ENCODE data around the gene STRA6.

The STRA6 gene

DNA sequence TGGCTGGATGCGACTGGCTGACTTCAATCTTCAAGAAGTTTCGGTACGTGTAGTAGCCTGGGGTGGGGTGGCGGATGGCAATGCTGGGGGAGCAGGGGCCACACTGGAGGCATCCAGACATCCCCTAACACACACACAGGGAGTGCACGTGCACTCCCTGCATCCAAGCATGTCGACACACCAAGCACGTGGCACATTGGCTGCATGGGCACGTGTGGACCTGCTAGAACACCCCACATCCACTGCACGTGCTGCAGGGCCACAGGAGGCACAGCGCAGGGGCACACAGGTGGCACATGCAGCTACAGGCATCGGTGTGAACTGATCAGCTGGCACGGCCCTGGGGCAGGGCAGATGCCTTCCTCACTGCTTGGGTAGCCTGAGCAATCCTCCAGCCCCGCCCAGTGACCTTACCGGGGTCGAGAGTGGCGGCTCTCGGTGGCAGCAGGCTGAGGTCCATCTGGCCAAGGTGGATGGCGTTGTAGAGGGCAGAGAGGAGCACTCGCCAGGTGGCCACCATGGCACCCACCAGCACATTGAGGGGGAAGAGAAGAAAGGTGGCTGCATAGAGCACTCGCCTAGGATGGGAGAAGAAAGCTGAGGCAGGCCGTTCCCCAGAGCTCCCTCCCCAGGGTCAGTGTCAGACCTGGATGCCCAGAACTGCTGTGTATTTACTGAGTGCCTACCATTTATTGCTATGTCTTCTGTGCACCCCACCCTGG is 21.5 kb downstream of the STRA6 start:
- H3K4me1 ChIP-seq (ENCODE audit: control insufficient read depth, insufficient read depth, low read length), result peaks cover 12% of the 10 kb centered on the region
- H3K27ac ChIP-seq (ENCODE audit: low read depth, low read length), result no peak overlapping the region
- H3K9ac ChIP-seq (ENCODE audit: low read length), result no peak overlapping the region
- H3K4me3 ChIP-seq (ENCODE audit: low read length), result no peak overlapping the region
- no peaks in the 10 kb centered on the region for H3K36me3 ChIP-seq (ENCODE audit: control insufficient read depth, insufficient read depth, low read length)
- H3K27me3 ChIP-seq (ENCODE audit: control insufficient read depth, insufficient read depth, low read length), result no peaks in the 10 kb centered on the region

DNA sequence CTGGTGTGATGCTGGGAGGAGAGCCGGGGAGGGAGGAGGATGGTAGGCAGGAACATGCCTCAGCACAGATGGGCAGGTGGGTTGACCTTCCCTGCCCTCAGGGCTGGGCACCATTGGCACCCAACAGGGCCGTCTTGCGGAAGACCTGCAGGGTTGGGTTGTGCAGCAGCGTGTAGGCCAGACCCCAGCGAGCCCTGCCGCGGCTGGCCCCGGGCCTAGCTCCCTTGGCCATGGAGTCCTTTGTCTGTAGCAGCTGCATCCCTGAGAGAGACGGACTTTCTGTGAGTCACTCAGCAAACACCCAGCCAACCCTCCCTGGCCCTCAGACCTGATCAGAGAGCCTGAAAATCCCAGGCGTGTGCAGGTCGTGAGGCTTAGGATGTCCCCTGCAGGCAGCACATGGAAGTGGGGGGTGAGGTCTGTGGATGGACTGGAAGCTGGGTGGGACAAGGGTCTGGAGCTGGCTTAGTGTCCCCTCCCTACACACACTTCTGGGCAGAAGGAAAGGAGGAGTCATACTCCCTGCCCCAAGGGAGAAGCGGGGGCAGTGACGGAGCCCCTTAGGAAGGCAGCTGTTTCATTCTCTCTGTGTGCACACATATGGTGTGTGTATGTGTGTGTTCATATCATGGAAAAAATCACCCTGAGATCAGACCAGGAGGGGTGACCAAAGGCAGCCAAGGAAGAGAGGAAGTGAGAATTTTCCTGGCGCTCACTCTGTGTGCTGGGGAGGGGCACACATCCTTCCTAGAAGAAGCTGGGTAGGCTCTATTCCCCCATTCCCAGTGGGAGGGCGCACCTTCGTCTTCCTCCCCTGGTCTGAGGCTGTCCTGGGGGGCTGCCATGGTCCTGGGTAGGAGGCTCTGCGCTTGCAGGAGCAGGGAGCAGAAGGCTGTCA is 22.4 kb downstream of the STRA6 start:
- no peak overlapping the region for H3K4me3 ChIP-seq (ENCODE audit: low read length)
- no peaks in the 10 kb centered on the region for H3K36me3 ChIP-seq (ENCODE audit: control insufficient read depth, insufficient read depth, low read length)
- no peak overlapping the region for H3K9ac ChIP-seq (ENCODE audit: low read length)
- peaks cover 13% of the 10 kb centered on the region for H3K4me1 ChIP-seq (ENCODE audit: control insufficient read depth, insufficient read depth, low read length)
- H3K27ac ChIP-seq (ENCODE audit: low read depth, low read length), result no peak overlapping the region
- no peaks in the 10 kb centered on the region for H3K27me3 ChIP-seq (ENCODE audit: control insufficient read depth, insufficient read depth, low read length)

DNA sequence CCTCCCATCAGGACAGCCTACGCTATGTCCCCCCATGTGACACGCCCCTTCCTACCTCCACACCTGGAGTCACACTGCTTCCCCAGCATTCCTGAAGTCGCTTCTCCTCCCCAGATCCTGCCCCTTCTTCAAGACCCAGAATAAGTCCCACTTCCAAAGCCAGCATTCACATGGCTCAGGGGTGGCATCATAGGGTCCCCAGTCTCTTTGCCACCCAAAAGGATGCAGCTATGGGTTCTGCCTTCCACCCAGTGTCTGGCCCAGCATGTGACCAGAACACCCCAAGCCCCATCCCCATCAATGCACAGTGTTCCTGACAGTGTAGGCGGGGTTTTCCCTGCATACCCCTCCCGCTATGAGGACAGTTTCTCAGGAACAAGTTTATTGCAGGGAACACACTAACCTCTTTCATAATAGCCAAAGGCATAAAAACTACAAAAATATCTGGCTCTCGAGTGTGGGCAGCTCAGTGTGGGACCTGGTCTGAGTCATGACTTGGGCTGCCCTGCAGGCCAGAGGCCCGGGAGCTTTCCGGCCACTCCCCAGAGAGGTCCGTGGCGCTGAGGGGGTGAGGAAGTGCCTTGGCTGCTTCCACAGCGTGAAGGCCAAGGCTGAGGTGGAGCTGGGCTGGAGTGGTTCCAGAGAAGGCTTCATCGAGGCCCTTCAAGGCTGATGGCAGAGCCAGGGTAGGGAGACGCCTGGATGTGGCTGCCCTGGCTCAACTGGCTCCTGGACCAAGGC is 23.3 kb downstream of the STRA6 start:
- Histone ChIP-seq H3K4me3 (ENCODE audit: low read length) (no peak overlapping the region), H3K9ac (ENCODE audit: low read length) (no peak overlapping the region), H3K4me1 (ENCODE audit: control insufficient read depth, insufficient read depth, low read length) (peaks cover 16% of the 10 kb centered on the region), H3K27me3 (ENCODE audit: control insufficient read depth, insufficient read depth, low read length) (no peaks in the 10 kb centered on the region), H3K27ac (ENCODE audit: low read depth, low read length) (peak overlapping the region; percentile 24), H3K36me3 (ENCODE audit: control insufficient read depth, insufficient read depth, low read length) (no peaks in the 10 kb centered on the region)

GRCh38 chr15:74178326-74179100 is 24.1 kb downstream of the STRA6 start:
- no peak overlapping the region for H3K9ac ChIP-seq (ENCODE audit: low read length)
- H3K4me1 ChIP-seq (ENCODE audit: control insufficient read depth, insufficient read depth, low read length), result peaks cover 19% of the 10 kb centered on the region
- no peaks in the 10 kb centered on the region for H3K36me3 ChIP-seq (ENCODE audit: control insufficient read depth, insufficient read depth, low read length)
- peak overlapping the region; percentile 24 for H3K27ac ChIP-seq (ENCODE audit: low read depth, low read length)
- H3K4me3 ChIP-seq (ENCODE audit: low read length), result no peak overlapping the region
- no peaks in the 10 kb centered on the region for H3K27me3 ChIP-seq (ENCODE audit: control insufficient read depth, insufficient read depth, low read length)

DNA sequence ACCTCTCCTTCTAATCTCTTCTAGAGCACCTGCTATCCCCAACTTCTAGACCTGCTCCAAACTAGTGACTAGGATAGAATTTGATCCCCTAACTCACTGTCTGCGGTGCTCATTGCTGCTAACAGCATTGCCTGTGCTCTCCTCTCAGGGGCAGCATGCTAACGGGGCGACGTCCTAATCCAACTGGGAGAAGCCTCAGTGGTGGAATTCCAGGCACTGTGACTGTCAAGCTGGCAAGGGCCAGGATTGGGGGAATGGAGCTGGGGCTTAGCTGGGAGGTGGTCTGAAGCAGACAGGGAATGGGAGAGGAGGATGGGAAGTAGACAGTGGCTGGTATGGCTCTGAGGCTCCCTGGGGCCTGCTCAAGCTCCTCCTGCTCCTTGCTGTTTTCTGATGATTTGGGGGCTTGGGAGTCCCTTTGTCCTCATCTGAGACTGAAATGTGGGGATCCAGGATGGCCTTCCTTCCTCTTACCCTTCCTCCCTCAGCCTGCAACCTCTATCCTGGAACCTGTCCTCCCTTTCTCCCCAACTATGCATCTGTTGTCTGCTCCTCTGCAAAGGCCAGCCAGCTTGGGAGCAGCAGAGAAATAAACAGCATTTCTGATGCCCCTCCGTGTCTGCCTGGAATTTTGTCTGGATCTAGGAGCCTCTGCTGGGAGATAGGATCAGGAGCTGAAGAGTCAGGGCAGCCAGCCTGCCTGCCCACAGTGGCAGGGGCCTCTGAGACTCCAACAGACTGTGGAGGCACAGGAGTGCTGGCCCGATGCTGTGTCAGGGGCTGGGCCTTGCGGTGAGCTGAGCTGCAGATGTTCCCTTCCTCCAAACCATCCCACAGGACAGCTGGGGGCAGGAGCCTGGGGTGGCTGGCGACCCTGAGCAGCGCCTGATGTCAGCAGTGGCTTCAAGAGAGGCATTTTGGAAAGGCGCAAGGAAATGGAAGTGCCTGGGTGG is 26.0 kb downstream of the STRA6 start:
- H3K4me3 ChIP-seq (ENCODE audit: low read length), result peak overlapping the region; percentile 25
- H3K36me3 ChIP-seq (ENCODE audit: control insufficient read depth, insufficient read depth, low read length), result no peaks in the 10 kb centered on the region
- peaks cover 33% of the 10 kb centered on the region for H3K4me1 ChIP-seq (ENCODE audit: control insufficient read depth, insufficient read depth, low read length)
- no peaks in the 10 kb centered on the region for H3K27me3 ChIP-seq (ENCODE audit: control insufficient read depth, insufficient read depth, low read length)
- no peak overlapping the region for H3K9ac ChIP-seq (ENCODE audit: low read length)
- H3K27ac ChIP-seq (ENCODE audit: low read depth, low read length), result no peak overlapping the region

DNA sequence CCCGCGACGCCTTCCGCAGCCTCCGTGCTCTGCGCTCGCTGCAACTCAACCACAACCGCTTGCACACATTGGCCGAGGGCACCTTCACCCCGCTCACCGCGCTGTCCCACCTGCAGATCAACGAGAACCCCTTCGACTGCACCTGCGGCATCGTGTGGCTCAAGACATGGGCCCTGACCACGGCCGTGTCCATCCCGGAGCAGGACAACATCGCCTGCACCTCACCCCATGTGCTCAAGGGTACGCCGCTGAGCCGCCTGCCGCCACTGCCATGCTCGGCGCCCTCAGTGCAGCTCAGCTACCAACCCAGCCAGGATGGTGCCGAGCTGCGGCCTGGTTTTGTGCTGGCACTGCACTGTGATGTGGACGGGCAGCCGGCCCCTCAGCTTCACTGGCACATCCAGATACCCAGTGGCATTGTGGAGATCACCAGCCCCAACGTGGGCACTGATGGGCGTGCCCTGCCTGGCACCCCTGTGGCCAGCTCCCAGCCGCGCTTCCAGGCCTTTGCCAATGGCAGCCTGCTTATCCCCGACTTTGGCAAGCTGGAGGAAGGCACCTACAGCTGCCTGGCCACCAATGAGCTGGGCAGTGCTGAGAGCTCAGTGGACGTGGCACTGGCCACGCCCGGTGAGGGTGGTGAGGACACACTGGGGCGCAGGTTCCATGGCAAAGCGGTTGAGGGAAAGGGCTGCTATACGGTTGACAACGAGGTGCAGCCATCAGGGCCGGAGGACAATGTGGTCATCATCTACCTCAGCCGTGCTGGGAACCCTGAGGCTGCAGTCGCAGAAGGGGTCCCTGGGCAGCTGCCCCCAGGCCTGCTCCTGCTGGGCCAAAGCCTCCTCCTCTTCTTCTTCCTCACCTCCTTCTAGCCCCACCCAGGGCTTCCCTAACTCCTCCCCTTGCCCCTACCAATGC is 27.1 kb downstream of the STRA6 start:
- H3K27me3 ChIP-seq (ENCODE audit: control insufficient read depth, insufficient read depth, low read length), result no peaks in the 10 kb centered on the region
- H3K27ac ChIP-seq (ENCODE audit: low read depth, low read length), result no peak overlapping the region
- H3K36me3 ChIP-seq (ENCODE audit: control insufficient read depth, insufficient read depth, low read length), result no peaks in the 10 kb centered on the region
- peaks cover 33% of the 10 kb centered on the region for H3K4me1 ChIP-seq (ENCODE audit: control insufficient read depth, insufficient read depth, low read length)
- H3K9ac ChIP-seq (ENCODE audit: low read length), result no peak overlapping the region
- H3K4me3 ChIP-seq (ENCODE audit: low read length), result peak overlapping the region; percentile 60

DNA sequence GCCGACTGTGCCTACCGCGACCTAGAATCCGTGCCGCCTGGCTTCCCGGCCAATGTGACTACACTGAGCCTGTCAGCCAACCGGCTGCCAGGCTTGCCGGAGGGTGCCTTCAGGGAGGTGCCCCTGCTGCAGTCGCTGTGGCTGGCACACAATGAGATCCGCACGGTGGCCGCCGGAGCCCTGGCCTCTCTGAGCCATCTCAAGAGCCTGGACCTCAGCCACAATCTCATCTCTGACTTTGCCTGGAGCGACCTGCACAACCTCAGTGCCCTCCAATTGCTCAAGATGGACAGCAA is 27.7 kb downstream of the STRA6 start:
- Histone ChIP-seq H3K4me3 (ENCODE audit: low read length) (peak overlapping the region; percentile 60), H3K36me3 (ENCODE audit: control insufficient read depth, insufficient read depth, low read length) (no peaks in the 10 kb centered on the region), H3K27ac (ENCODE audit: low read depth, low read length) (peak overlapping the region; percentile 77), H3K9ac (ENCODE audit: low read length) (no peak overlapping the region), H3K27me3 (ENCODE audit: control insufficient read depth, insufficient read depth, low read length) (no peaks in the 10 kb centered on the region), H3K4me1 (ENCODE audit: control insufficient read depth, insufficient read depth, low read length) (peaks cover 33% of the 10 kb centered on the region)

DNA sequence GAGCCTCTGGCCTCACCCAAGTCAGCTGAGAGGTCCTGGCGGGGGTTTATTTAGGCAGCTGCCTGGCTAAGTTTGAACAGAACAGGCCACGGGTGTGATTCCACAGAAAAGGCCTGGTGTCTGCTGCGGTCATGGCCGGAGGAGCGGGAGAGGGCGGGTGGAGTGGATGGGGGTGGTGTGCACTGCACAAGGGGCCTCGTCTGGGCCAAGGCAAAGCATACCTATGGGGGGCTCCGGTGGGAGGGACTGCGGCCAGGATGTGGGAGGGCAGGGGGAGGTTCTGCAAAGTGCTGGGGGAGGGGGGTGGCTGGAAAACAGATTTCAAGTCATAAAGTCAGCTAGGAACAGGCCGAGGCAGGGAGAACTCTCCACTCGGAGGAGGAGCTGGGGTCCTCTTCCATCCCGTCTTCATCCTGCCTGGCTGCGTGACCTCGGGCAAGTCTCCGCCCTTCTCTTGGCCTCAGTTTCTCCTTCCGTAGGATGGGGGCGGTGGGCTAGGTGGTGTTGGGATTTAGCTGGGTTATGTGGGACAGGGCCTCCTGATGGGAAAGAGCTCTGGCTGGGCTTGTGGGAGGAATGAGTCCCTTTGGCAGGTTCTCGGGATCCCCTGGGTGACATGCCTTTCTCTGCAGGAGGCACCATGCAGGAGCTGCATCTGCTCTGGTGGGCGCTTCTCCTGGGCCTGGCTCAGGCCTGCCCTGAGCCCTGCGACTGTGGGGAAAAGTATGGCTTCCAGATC is 28.2 kb downstream of the STRA6 start:
- Histone ChIP-seq H3K27ac (ENCODE audit: low read depth, low read length) (peak overlapping the region; percentile 77), H3K9ac (ENCODE audit: low read length) (no peak overlapping the region), H3K4me1 (ENCODE audit: control insufficient read depth, insufficient read depth, low read length) (peaks cover 32% of the 10 kb centered on the region), H3K4me3 (ENCODE audit: low read length) (peak overlapping the region; percentile 60), H3K36me3 (ENCODE audit: control insufficient read depth, insufficient read depth, low read length) (no peaks in the 10 kb centered on the region), H3K27me3 (ENCODE audit: control insufficient read depth, insufficient read depth, low read length) (no peaks in the 10 kb centered on the region)

GRCh38 chr15:74173380-74174218 is 29.0 kb downstream of the STRA6 start, which contains the start of gene ISLR:
TSS of gene ISLR (plus strand) at chr15:74173710. CDS start at chr15:74174859, 1,149 bp downstream.
- H3K4me1 ChIP-seq (ENCODE audit: control insufficient read depth, insufficient read depth, low read length), result peaks cover 30% of the 10 kb centered on the region
- H3K36me3 ChIP-seq (ENCODE audit: control insufficient read depth, insufficient read depth, low read length), result no peaks in the 10 kb centered on the region
- peak within 1 kb of the TSS; percentile 77 for H3K27ac ChIP-seq (ENCODE audit: low read depth, low read length)
- no peak within 1 kb of the TSS for H3K9ac ChIP-seq (ENCODE audit: low read length)
- peak within 1 kb of the TSS; percentile 60 for H3K4me3 ChIP-seq (ENCODE audit: low read length)
- no peaks in the 10 kb centered on the region for H3K27me3 ChIP-seq (ENCODE audit: control insufficient read depth, insufficient read depth, low read length)
